Psoas muscle (tissue), 8 donors: Measurements from ENCODE around the gene SLAMF6. TPM values are rescaled to one million over a fixed set of nuclear protein-coding genes. Genes with fewer than 3 reads are reported as not detected.

Experiments used
- ATAC-seq, 4 donors: fragments of 200-7000 bp; cut with Tn5 transposase; one replicate each; pipeline ENCODE4 v1.9.1; 2020; ENCODE audit warnings: moderate library complexity in 3 of 4, mild to moderate bottlenecking in 2 of 4
- DNase-seq, 2 donors: peaks; one replicate each; pipeline ENCODE4 v3.0.0-alpha.2; 2020
- H3K27ac ChIP-seq: fragments of 200-600 bp; one replicate; pipeline ENCODE4 v1.8.0; 2022
- H3K27me3 ChIP-seq, 3 donors: fragments of 200-600 bp in 1 of 3; one replicate each; pipeline versions ENCODE4 v1.6.1 to v1.8.0; 2013 to 2022; ENCODE audit warnings: low read length in 2 of 3, mild to moderate bottlenecking in 2 of 3, moderate library complexity in 1 of 3; ENCODE audit not compliant: insufficient read depth in 3 of 3
- H3K36me3 ChIP-seq, 2 donors: fragments of 200-600 bp in 1 of 2; one replicate each; pipeline versions ENCODE4 v1.6.1 to v1.8.0; 2013 to 2022; ENCODE audit warnings: low read depth in 1 of 2, mild to moderate bottlenecking in 1 of 2, moderate library complexity in 1 of 2; ENCODE audit not compliant: insufficient read depth in 1 of 2
- H3K4me1 ChIP-seq: fragments of 200-600 bp; one replicate; pipeline ENCODE4 v1.8.0; 2022
- H3K4me3 ChIP-seq: fragments of 200-600 bp; one replicate; pipeline ENCODE4 v1.8.0; 2022; ENCODE audit warnings: mild to moderate bottlenecking
- H3K9me3 ChIP-seq: fragments of 200-600 bp; one replicate; pipeline ENCODE4 v1.8.0; 2022
- CTCF ChIP-seq: fragments of 200-600 bp; IDR thresholded peaks from one replicate; pipeline ENCODE4 v1.8.0; 2022; ENCODE audit warnings: antibody characterized with exemption
- WGBS, 3 donors: extraction: QIAGEN DNeasy Blood & Tissue Kit; methylation state at CpG; one replicate each; pipeline versions ENCODE4 v1.1.6 to v1.1.7; 2013; 5-methylcytosine and 5-hydroxymethylcytosine counted together
- intact Hi-C, 2 donors: fragments of 100-400 bp; cut with DNase I; formaldehyde crosslinking; loops; one replicate each; pipeline versions ENCODE4 v1.11.0 to v1.14.2; 2022
- polyA plus RNA-seq, 3 donors: library from polyadenylated mRNA; stranded (reverse); fragments of 200-250 nt; gene quantifications; one replicate each; pipeline ENCODE4 v1.2.3, GENCODE V29; 2013
- total RNA-seq, 4 donors: library from RNA; stranded (reverse); fragmentation: NEBNext Ultra II Directional in 2 of 4; extraction: Animal tissue kit (Norgen Biotek cat#: 25700) in 2 of 4; gene quantifications; one replicate each; pipeline versions ENCODE4 v1.2.1 to v1.2.4, GENCODE V29; 2021 to 2023
- donor health status: healthy with polysubstance abuse.
- donor health status: DM: no; HTN: no; CAD: no; lungs with moderate emphysema.
- donor health status: Bipolar disorder and iron deficiency.
- donor health status: healthy.
- donor health status: DM: yes; HTN: yes; CAD: no.
- donor health status: DM: no; HTN: no; CAD: no.
- donor health status: DM: no; HTN: no; CAD: no.
- donor health status: DM: yes; HTN: yes; CAD: no.

The SLAMF6 gene
- total and polyA plus RNA-seq, 7 donors, result 0.08 to 0.34 (median 0.19) TPM; not detected in 1

GRCh38 chr1:160548960-160549664, 26.1 kb upstream of the SLAMF6 start:
- Histone ChIP-seq H3K4me1 (no peaks in the 10 kb centered on the region), H3K4me3 (no peak overlapping the region), H3K27me3 (no peaks in the 10 kb centered on the region), H3K36me3 (no peaks in the 10 kb centered on the region), H3K27ac (no peak overlapping the region), H3K9me3 (no peaks in the 10 kb centered on the region)
- WGBS, 3 donors, result 53 to 59% (median 55%) methylated on average over 5 of the region's 5 CpGs
- intact Hi-C loops, result no loop called here
- no peak for TF ChIP-seq CTCF
- ATAC-seq, result no peak
- no peak for DNase-seq

GRCh38 chr1:160548183-160548582, 25.1 kb upstream of the SLAMF6 start:
- Histone ChIP-seq H3K36me3 (no peaks in the 10 kb centered on the region), H3K4me3 (no peak overlapping the region), H3K9me3 (no peaks in the 10 kb centered on the region), H3K4me1 (no peaks in the 10 kb centered on the region), H3K27me3 (no peaks in the 10 kb centered on the region), H3K27ac (no peak overlapping the region)
- no peak for ATAC-seq
- no peak for TF ChIP-seq CTCF
- 41 to 50% (median 49%) methylated on average over 3 of the region's 3 CpGs for WGBS, 3 donors
- DNase-seq, result no peak
- intact Hi-C loops, result no loop called here

- no peak for TF ChIP-seq CTCF
- H3K9me3 ChIP-seq, result no peaks in the 10 kb centered on the region
- DNase-seq (no peak), ATAC-seq (no peak)
- WGBS, 3 donors, result 61 to 81% (median 74%) methylated on average over 4 of the region's 4 CpGs
- H3K27ac ChIP-seq, result no peak overlapping the region
- no peaks in the 10 kb centered on the region for H3K4me1 ChIP-seq
- H3K27me3 ChIP-seq, result no peaks in the 10 kb centered on the region
- H3K36me3 ChIP-seq, result no peaks in the 10 kb centered on the region
- intact Hi-C loops, result no loop called here
- H3K4me3 ChIP-seq, result no peak overlapping the region
Measured at GRCh38 chr1:160547422-160547821, 24.4 kb upstream of the SLAMF6 start.

- ATAC-seq, result no peak
- H3K4me3 ChIP-seq, result no peak overlapping the region
- WGBS, 3 donors, result 81 to 87% (median 82%) methylated on average over 2 of the region's 2 CpGs
- H3K27ac ChIP-seq, result no peak overlapping the region
- no peaks in the 10 kb centered on the region for H3K9me3 ChIP-seq
- no peak for TF ChIP-seq CTCF
- no peaks in the 10 kb centered on the region for H3K27me3 ChIP-seq
- DNase-seq, result no peak
- no peaks in the 10 kb centered on the region for H3K36me3 ChIP-seq
- intact Hi-C loops, result no loop called here
- H3K4me1 ChIP-seq, result no peaks in the 10 kb centered on the region
Measured at GRCh38 chr1:160546942-160547341, 23.9 kb upstream of the SLAMF6 start.

GRCh38 chr1:160544647-160545046, 21.6 kb upstream of the SLAMF6 start:
- DNase-seq (no peak), ATAC-seq (no peak)
- no peaks in the 10 kb centered on the region for H3K9me3 ChIP-seq
- H3K4me1 ChIP-seq, result no peaks in the 10 kb centered on the region
- no peak for TF ChIP-seq CTCF
- no peak overlapping the region for H3K4me3 ChIP-seq
- no peak overlapping the region for H3K27ac ChIP-seq
- H3K36me3 ChIP-seq, result no peaks in the 10 kb centered on the region
- intact Hi-C loops, result no loop called here
- 89 to 94% (median 93%) methylated on average over 1 of the region's 1 CpG for WGBS, 3 donors
- H3K27me3 ChIP-seq, result no peaks in the 10 kb centered on the region
